T follicular helper cell (primary cell): ENCODE results near the gene GPR179.

Source experiments
- DNase-seq: peaks from one replicate; pipeline ENCODE4 v3.0.0-alpha.2; 2020; ENCODE audit warnings: low read depth

Gene GPR179

DNA sequence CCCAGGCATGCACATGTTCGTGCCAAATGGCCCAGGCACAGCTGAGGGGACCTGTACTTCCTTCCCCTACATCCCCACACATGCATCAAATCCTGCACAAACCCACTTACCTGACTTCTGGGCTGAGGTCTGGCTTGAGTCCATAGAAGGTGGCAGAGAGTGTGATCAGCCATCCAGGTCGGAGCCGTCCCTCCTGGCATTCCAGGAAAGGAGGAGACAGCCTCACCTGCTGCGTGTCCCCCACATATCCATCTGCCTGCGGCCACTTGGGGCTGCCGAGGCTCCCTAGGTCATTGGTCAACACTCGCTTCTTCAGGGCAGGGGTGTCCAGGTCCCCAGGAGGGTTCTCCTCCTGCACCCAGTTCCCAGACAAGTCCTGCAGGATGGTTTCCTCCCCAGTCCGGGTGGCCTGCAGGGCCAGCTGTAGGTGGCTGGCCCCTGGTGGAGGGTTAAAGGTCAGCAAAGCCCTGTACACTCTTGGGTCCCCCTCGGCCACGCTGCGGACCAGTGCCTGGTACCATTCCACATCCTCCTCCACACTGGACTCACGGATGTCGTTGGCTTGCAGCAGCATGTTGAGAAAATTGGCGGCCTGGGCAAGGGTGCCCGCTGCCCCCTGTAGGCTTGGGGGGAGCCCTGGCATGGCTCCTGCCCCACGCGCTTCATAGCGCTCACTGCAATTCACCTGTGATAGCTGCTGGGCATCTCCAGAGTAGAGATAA, 709 bp downstream of the GPR179 start:
- DNase-seq = no peak

DNA sequence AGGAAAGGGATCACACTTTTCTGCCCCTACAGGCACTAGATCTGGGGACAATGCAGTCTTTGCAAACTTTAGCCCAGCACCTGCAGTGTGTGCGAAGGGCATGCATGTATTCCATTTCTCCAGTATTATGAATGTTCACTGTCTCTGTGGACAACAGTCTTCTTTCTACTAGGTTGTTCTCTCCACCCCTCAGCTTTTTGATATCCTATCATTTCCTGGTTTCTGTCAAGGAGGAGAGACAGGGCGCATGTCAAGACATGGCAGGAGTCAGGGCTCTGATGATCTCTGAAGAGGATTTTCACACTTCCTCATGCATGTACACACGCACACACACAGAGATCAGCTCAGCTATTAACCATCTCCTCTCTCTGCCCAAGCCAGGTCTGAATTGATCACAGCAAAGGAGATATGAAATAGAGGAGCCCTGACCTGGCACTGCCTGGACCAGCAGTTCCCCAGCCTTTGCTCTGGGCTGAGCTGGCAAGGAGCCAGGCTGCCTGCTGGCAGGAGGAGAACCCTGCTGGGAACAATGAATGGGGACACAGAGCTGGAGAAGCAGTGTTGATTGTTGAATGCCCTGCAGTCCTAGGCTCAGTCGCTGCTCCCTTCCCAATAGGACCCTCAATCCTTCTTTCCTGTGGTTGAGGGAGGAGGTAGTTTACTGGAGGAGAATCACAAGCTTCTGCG, 2.6 kb downstream of the GPR179 start:
- no peak for DNase-seq

DNA sequence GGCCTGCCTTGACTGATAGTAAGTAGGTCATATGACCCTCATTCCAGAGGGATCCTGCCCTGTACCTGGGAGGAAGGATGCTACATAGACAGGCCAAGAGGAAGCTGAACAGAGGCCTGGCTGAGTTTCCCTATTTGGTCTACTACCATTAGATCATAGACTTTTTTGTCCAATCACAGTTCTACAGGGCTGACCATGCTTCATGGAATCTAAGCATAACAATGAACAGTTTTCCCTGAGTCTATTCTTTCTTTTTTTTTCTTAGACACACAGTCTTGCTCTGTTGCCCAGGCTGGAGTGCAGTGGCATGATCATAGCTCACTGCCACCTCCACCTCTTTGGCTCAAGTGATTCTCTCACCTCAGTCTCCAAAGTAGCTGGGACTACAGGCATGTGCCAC, 3.9 kb downstream of the GPR179 start:
- DNase-seq = no peak

DNA sequence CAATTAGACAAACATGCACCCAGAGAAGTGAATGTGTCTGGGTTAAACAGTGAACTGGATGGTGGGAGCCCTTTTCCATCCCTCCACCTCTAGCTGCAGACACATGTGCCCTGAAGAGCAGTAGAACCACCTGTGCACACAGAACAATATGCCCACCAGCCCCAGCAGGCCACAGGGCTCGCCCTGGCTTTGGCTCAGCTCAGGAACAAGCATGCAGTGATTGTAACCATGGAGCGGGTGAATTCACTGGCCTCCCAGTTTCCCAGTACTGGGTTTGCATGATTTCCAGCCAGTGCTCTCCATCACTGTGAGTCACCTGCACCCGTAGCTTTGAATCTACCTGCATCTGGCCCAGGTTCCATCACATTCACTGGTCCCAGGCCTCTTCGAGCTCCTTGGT, 5.2 kb downstream of the GPR179 start:
- no peak for DNase-seq

DNA sequence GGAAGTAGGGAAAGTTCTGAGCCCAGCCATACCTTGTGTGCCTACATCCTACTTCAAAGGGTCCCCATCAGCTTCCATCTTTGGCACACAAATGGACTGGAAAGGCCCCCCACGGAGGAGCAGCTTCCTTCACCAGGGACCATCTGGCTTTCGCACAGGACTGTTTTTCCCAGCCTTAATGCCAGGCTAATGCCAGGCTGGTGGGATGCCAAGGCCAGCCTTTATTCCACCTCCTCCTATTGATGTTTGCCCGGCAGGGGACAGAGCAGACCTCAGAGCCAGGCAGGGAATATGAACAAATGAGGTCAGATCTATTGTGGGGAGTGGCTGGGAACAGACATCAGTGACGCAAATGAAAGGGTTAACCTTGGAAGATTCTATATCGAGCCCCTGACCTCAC, 5.7 kb downstream of the GPR179 start:
- DNase-seq = no peak

DNA sequence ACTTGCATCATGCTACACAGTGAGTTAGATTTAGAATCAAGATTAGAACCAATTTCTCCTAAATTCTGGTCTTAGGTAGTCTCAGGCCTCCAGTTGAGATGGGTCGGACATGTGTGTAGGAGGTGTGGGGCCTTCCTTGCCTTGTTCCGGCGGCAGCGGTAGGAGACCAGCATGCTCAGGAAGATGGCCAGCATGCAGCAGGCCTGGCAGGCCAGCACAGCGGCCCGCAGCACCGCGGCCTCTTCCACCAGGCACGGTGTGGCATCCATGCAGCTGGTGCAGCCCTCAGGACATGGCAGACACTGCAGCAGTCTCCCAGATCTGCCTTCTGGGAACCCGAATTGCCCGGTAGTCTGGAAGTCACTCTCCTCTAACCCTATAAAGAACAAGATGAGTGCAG, 6.9 kb downstream of the GPR179 start:
- DNase-seq = no peak

DNA sequence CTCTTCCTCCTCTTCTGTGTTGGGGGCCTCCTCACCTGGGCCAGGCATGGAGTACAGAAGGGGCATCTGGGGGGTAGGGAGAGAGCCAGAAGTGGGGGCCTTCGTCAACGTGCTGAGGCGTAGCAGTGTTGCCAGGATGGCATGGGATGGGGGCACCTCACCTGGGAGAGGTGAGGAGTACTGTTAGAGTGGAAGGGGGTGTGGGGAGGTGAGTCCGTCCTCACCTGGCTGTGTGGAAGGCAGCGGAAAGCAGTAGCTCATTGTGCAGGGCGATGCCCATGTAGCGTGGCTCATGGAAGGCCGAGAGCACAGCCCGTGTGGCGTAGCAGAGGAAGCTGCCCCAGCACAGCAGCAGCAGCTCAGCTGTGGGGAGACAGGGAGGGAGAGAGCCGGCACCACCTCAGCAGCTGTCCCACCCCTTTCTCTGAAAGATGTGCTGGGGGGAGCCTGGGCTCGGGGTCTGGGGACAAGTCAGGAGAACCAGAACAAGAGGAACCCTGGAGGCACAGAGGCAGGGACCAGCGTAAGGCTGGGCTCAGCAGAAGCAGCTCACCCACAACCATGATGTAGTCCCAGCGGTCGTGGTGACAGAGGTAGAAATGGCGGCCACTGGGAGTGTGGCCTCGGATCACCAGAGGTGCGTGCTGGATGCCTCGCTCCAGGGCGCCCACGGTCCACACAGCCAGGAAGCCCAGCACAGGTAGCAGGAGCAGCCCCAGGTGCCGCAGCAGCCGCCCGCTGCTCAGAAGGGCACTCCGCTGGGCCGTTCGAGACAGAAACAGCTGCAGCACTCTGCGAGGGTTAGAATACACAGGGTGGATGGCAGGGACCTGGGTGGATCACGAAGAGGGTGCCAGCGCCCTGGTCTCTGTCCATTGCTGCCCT, 9.0 kb downstream of the GPR179 start:
- DNase-seq = no peak

DNA sequence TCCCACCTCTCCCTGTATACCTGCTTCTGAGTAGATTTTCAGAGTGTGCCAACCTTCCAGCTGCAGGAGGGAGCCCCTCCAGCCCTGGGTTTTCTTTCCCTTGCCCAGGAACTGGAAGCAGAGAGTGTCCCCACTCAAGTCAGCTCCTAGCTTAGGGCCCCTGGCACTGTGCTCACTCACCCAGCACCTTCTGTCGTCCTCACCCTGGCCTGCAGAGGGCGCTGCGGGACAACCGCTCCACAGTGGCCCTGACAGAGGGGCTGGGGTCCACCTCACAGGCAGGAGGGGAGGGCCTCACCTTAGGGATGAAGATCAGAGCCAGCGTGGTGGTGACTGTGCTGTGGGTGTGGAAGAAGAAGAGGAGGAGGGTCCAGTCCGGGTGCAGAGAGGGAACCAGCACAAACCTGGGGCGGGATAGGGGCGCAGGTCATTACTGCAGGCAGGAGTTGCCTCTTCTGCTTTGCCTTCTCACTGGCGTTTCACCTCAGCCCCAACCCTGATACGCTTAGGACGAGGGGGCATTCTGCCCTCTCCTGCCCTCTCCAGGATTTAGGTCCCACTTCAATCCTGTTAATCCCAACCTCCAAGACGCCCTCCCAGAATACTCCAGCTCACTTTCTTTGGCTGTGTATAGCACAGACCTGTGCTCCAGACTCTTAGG, 10.0 kb downstream of the GPR179 start:
- DNase-seq = peak; percentile 14

DNA sequence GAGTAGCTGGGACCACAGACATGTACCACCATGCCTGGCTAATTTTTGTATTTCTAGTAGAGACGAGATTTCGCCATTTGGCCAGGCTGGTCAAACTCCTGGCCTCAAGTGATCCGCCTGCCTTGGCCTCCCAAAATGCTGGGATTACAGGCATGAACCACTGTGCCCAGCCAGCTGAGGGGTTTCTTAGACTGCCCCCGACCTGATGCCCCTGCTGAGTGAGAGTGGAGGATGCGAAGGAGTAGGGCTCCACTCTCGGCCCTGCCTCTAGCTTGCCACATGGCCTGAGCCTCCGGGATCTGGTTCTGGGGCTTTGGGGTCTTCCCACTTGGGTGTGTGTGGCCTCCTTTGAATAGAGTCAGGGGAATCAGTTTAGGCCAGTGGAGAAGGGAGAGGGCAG, 11.0 kb downstream of the GPR179 start:
- no peak for DNase-seq

DNA sequence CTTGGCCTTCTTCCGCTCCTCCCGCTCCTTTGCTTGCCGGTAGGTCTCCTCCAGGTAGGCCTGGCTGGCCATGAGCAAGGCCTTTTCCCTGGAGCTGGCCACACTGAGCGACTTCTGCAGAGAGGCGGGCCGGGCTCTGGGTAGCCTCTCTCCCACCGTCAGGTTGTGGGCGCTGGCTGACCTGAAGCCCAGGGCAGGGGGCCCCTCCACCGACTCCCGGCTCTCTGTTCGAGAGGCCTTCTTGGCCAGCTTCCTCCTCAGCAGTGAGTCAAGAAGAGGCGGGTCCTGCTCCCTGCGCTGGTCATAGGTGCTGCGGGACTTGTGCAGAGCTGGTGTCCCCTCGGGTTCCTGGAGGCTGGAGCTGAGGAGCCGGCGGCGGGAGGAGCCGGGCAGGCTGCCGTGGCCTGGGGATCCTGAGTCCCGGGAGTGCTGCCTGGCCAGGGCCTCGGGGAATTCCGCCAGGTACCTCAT, 12.8 kb downstream of the GPR179 start:
- DNase-seq = no peak

DNA sequence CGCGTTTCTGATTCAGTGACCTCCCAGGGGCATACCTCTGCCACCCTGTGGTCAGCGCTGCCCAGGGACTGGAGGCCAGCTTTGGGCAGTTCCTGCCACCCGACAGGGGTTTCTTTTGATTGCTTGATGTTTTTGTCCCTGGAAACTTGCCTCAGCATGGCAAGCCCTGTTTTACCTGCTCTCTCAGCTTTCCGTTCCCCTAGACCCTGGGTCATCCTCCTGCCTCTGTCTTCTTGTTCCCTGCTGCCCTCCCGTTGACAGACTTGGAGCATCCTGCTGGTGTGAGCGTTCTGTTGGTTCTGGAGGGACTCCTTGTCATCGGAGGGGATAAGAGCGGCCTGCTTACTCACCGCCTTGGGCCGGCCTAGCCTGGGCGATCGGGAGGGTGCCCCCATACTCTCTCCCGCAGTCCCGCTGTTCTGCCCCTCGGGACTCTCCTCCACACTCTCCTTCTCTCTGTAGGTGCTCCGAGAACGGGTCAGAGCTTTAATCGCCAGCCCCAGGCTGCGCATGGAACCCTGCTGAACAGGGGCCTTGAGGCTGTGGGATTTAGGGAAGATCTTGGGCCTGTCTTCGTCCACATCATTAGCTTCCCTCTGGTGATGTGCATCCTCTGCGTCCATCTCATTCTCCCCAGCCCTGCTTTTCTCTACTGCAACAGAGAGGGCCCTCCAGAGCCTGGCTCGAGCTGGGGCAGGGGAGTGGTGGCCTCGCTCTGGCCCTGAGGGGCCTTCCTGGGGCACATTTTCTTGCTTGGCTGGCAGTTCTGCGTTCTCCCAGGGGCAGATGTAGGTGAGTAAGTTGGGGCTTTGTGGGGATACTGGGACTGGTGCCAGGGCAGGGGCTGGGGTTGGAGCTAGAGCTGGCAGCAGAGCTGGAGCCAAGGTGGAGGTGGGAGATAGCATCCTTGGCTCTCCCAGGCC, 13.7 kb downstream of the GPR179 start:
- DNase-seq = no peak

DNA sequence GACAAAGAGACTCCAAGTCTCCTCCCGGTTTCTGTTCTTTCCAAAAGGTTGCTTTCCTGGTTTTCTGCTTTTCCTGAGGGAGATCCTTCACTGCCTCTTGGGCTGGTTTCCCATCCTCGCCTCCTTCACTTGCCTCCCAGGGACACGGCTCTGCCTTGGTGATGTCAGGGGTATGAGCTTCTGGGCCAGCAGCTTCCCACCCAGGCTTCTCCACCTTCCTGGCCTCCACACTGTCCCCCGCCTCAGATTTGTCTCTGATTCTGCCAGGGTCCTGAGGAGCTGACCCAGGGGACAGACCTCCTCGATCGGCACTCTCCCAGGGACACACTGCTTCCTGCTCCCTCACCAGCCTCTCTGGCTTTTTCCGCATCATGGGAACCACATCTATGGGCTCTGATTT, 14.5 kb downstream of the GPR179 start:
- no peak for DNase-seq

DNA sequence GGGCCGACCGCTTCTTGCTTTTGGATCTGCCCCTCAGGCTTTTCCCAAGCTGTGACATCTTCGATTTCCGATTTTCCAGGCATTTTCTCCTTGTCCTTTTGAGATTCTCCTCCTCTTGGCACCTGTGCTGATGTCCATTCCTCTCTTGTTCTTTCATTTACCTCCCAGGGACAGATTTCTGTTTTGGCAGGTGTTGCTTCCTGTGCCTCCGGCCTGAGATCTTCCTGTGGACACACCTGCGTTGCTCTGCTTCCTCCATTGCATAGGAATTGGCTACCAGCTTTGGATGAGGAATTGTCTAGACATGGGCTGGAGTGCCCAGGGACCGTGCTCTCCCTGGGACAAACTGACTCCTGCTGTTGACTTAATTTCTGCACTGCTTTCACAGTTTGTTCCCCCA, 15.1 kb downstream of the GPR179 start:
- no peak for DNase-seq

DNA sequence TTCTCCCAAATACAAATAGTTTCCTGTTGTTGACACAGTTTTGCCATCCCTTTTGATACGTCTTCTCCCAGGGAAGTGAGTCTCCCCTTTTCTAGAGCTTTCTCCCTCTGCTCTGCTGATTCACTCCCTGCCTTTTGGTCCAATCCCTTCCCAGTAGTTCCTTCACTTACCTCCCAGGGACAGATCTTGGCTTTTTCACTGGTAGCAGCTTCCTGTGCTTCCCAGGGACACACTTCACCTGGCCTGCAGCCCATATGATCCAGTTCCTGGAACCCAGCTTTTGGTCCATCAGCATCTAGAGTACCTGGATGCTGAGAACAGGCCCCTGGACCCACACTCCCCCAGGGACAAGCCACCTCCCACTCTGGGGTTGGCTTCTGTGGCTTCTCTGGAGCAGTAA, 15.8 kb downstream of the GPR179 start:
- no peak for DNase-seq

DNA sequence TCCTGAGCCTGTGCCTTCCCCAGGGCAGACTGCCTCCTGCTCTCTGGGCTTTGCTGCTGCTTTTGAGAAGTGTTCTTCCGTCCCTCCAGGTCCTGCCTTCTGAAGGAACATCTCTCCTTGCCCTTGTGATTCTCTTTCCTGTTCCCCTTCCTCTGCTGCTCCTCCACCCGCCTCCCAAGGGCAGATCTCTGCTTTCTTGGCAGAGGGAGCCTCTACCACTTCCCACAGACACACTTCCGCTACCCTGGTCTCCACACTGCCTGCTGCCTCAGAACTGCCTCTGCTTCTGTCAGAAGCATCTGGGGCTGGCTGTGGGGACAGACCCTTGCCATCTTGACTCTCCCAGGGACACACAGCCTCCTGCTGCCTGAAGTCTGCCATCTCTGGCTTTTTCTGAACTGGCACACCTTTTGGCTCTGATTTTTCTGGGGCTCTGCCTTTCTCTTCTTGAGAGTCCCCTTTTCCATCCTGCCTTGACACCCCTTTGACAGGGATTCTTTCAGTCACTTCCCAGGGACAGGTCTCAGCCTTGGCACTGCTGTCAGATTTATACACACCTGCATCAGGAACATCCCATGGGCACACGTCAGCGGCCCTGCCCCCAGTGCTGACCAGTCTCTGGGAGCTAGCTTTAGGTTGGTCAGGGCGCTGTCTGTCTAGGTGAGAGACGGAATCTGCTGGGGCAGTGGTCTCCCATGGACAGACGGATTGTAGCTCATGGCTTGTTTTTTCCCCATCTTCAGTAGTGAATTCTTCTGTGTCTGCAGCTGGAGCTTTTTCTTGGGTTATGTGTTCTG, 16.6 kb downstream of the GPR179 start:
- DNase-seq = no peak

DNA sequence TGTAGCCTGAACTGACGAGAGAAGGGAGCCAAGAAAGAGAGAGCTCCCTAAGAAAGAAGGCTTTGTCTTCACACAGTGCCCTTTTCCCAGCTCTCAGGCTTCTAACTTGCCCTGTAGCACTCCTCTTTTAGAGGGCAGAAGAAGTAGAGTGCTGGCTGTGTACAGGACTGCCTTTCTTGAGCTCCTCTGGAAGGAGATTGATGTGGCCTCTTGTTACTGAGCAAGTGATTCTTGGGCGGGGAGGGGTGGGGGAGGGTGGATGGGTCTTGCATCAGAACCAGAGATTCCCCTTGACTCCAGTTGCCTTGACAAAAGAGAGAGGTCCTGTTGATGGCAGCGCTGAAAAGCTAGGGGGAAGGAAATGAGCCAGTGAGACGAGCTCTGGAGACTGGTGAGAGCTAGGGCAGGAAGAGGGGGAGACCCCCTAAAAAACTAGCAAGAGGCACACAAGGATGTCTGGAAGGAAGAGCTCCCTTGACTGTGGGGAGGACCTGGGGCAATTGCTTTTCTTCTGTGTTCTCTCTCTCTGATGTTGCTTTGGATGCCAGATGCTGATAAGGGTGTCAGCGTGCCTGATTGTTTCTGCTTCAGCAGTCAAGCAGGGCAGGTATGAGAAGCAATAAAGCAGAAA, 18.4 kb downstream of the GPR179 start:
- no peak for DNase-seq

DNA sequence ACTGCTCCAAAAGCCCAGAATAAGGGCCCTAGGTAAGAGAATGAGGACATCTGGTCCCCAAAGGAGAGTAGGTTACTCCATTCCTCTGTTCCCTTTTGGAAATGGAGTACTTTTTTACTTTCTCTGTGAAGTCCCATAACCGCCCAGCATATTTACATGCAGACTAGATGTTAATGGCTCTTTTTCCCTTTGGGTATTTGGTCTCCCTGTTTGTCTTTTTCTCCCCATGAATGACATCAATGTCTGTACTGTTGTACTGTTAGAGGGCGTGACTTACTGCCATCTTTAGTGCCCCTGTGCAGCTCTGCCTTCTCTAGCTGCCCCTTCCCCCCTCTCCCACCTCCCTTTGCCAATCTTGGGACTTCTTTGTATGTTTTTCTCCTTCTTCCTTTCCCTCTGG, 19.0 kb downstream of the GPR179 start:
- no peak for DNase-seq

DNA sequence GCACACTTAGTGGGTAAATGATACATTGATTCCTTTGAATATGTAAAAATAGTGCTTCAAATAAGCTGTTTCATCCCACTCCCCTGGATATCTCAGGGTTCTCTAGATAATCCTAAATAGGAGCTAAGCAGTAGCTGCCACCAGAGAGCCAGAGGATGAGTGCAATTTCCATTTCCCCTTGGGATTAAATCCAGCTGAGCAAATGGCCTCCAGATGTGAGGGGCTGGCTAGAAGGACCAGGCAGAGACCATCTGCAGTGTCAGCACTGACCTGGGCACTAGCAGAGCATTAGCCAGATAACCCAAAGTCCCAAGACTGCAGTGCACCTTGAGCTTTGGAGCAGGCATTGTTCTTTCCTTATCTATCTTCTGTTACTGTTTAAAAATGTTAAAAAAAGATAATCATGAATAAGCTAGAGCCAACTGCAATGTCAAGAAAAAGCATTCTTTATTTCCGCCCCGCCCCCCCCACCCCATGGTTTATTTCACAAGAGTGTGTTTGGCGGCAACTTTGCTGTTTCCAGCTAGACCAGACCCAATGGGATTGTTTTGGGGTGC, 19.5 kb downstream of the GPR179 start:
- DNase-seq = no peak

DNA sequence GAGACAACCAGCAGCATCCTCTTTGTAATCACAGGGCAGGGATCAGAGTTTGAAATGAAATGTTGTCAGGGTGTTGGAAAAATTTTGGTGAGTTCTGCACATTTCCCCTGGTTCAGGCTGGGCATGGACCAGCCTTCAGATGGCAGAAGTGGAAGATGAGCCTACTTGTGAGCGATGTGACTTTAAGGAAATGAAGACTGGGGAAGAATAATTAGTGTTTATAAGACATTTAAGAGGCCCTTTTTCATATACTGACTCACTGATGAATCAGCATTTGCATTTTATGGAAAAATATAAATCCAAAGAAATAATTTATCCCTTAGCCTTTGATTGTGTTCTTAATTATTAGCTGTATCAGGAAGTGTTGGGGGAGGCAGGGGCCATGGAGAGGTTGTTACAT, 20.9 kb downstream of the GPR179 start:
- no peak for DNase-seq
